ENCODE data around the gene PCDHGA7. TPM values are rescaled to one million over a fixed set of nuclear protein-coding genes. Genes with fewer than 3 reads are reported as not detected.
A peak's percentile ranks its signal among the peaks of the same experiment; 100 is the strongest.
"Not testable (repeated sequence)": the region's sequence is repeated elsewhere in the genome, so short reads cannot be mapped to it uniquely, and the experiment has no call there.

Gene PCDHGA7
- total RNA-seq, 1 donor from 2014 or later = 0.59 TPM

- DNase-seq (ENCODE audit: low read depth, low spot score) = no peak
Observed at GRCh38 chr5:141422742-141423291, 40.3 kb downstream of the PCDHGA7 start.

GRCh38 chr5:141427783-141428426, 45.4 kb downstream of the PCDHGA7 start:
- no peak for DNase-seq (ENCODE audit: low read depth, low spot score)

- peak; percentile 80 for DNase-seq (ENCODE audit: low read depth, low spot score)
Observed at GRCh38 chr5:141430332-141431113, 48.0 kb downstream of the PCDHGA7 start, which contains the start of gene PCDHGA12. PCDHGA12 (plus strand) TSS chr5:141430507; CDS start chr5:141430760, 253 bp downstream.

- DNase-seq (ENCODE audit: low read depth, low spot score) = no peak
Observed at GRCh38 chr5:141431286-141431685, 48.7 kb downstream of the PCDHGA7 start.

GRCh38 chr5:141432308-141432707, 49.8 kb downstream of the PCDHGA7 start:
- DNase-seq (ENCODE audit: low read depth, low spot score) = not testable (repeated sequence)

- not testable (repeated sequence) for DNase-seq (ENCODE audit: low read depth, low spot score)
Observed at GRCh38 chr5:141432726-141433125, 50.2 kb downstream of the PCDHGA7 start.

- DNase-seq (ENCODE audit: low read depth, low spot score) = no peak
Observed at GRCh38 chr5:141434006-141434405, 51.5 kb downstream of the PCDHGA7 start.

Other genes starting within 250 kb of the PCDHGA7 start
- 0.39 and 0.53 TPM in 2 replicates for gene PCDHB5, start 247.5 kb upstream of the PCDHGA7 start, total RNA-seq
- 0.04 and 0.07 TPM in 2 replicates for gene PCDHB6, start 232.7 kb upstream of the PCDHGA7 start, total RNA-seq
- gene PCDHB7, start 210.1 kb upstream of the PCDHGA7 start, total RNA-seq = 0.28 and 0.40 TPM in 2 replicates
- 0.04 and 0.07 TPM in 2 replicates for gene PCDHB8, start 205.0 kb upstream of the PCDHGA7 start, total RNA-seq
- under 0.01 and 0.13 TPM in 2 replicates for gene PCDHB16, start 200.4 kb upstream of the PCDHGA7 start, total RNA-seq
- gene PCDHB9, start 195.6 kb upstream of the PCDHGA7 start, total RNA-seq = 0.04 and 0.07 TPM in 2 replicates
- 0.33 and 0.46 TPM in 2 replicates for gene PCDHB10, start 190.4 kb upstream of the PCDHGA7 start, total RNA-seq
- 0.13 and 0.25 TPM in 2 replicates for gene PCDHB11, start 183.1 kb upstream of the PCDHGA7 start, total RNA-seq
- 0.21 and 0.33 TPM in 2 replicates for gene PCDHB12, start 174.0 kb upstream of the PCDHGA7 start, total RNA-seq
- 0.33 and 0.99 TPM in 2 replicates for gene PCDHB13, start 168.8 kb upstream of the PCDHGA7 start, total RNA-seq
- gene PCDHB14, start 159.4 kb upstream of the PCDHGA7 start, total RNA-seq = 0.53 and 0.78 TPM in 2 replicates
- gene PCDHB15, start 137.3 kb upstream of the PCDHGA7 start, total RNA-seq = 0.26 and 0.95 TPM in 2 replicates
- gene SLC25A2, start 78.7 kb upstream of the PCDHGA7 start, total RNA-seq = 0.13 and 0.32 TPM in 2 replicates
- gene TAF7, start 62.0 kb upstream of the PCDHGA7 start, total RNA-seq = 70.7 and 109 TPM in 2 replicates
- gene PCDHGA1, start 52.2 kb upstream of the PCDHGA7 start, total RNA-seq = 0.20 and 0.28 TPM in 2 replicates
- gene PCDHGA2, start 44.0 kb upstream of the PCDHGA7 start, total RNA-seq = 0.79 and 0.92 TPM in 2 replicates
- gene PCDHGA3, start 38.9 kb upstream of the PCDHGA7 start, total RNA-seq = 0.21 and 0.26 TPM in 2 replicates
- 0.59 and 0.63 TPM in 2 replicates for gene PCDHGB1, start 32.6 kb upstream of the PCDHGA7 start, total RNA-seq
- gene PCDHGA4, start 27.7 kb upstream of the PCDHGA7 start, total RNA-seq = 2.0 and 3.5 TPM in 2 replicates
- gene PCDHGB2, start 22.7 kb upstream of the PCDHGA7 start, total RNA-seq = 1.3 TPM in 2 replicates
- 0.35 and 0.40 TPM in 2 replicates for gene PCDHGA5, start 18.6 kb upstream of the PCDHGA7 start, total RNA-seq
- gene PCDHGB3, start 12.5 kb upstream of the PCDHGA7 start, total RNA-seq = 1.3 and 1.6 TPM in 2 replicates
- 1.3 and 1.4 TPM in 2 replicates for gene PCDHGA6, start 8.9 kb upstream of the PCDHGA7 start, total RNA-seq
- gene PCDHGB4, start 5.0 kb downstream of the PCDHGA7 start, total RNA-seq = 9.3 and 12.4 TPM in 2 replicates
- gene PCDHGA8, start 9.9 kb downstream of the PCDHGA7 start, total RNA-seq = 0.46 and 0.95 TPM in 2 replicates
- 8.7 and 12.3 TPM in 2 replicates for gene PCDHGB5, start 15.2 kb downstream of the PCDHGA7 start, total RNA-seq
- 1.2 and 1.8 TPM in 2 replicates for gene PCDHGA9, start 20.0 kb downstream of the PCDHGA7 start, total RNA-seq
- 2.0 and 2.1 TPM in 2 replicates for gene PCDHGB6, start 25.3 kb downstream of the PCDHGA7 start, total RNA-seq
- 3.1 and 4.0 TPM in 2 replicates for gene PCDHGA10, start 30.2 kb downstream of the PCDHGA7 start, total RNA-seq
- 4.8 and 6.1 TPM in 2 replicates for gene PCDHGB7, start 34.9 kb downstream of the PCDHGA7 start, total RNA-seq
- gene PCDHGA11, start 38.3 kb downstream of the PCDHGA7 start, total RNA-seq = 8.7 and 11.1 TPM in 2 replicates
- 5.1 and 8.7 TPM in 2 replicates for gene PCDHGA12, start 47.8 kb downstream of the PCDHGA7 start, total RNA-seq
- gene PCDHGC3, start 93.2 kb downstream of the PCDHGA7 start, total RNA-seq = 9.0 and 14.7 TPM in 2 replicates
- 0.40 and 0.95 TPM in 2 replicates for gene PCDHGC4, start 102.3 kb downstream of the PCDHGA7 start, total RNA-seq
- gene PCDHGC5, start 106.3 kb downstream of the PCDHGA7 start, total RNA-seq = 0.33 and 0.53 TPM in 2 replicates
- gene DIAPH1, start 236.3 kb downstream of the PCDHGA7 start, total RNA-seq = 42.7 and 52.6 TPM in 2 replicates